ENCODE measurements around the gene RAB26.

- TF ChIP-seq GATA2 (IDR thresholded peaks at IDR 0.05; ENCODE audit: low read depth, low read length), result no peak; the same call in 1 of the 2 replicates
- no peak for TF ChIP-seq GATA3 (IDR thresholded peaks at IDR 0.05; ENCODE audit: low read depth, low read length)
Measured at GRCh38 chr16:2147981-2148671, at the start of gene RAB26.

All from SH-SY5Y (cell line).